Measurements from ENCODE around the gene SLFNL1. TPM values are rescaled to one million over a fixed set of nuclear protein-coding genes. Genes with fewer than 3 reads are reported as not detected.

The SLFNL1 gene
- total RNA-seq, 1 experiment from 2014 or later = 0.18 TPM

- POLR2A ChIA-PET = no interaction called here
- H3K4me3 Mint-ChIP-seq (ENCODE audit: unreplicated experiment) = no peak overlapping the region
- H3K9me3 ChIP-seq = no peaks in the 10 kb centered on the region
These were observed 29.5 kb upstream of the SLFNL1 start for GRCh38 chr1:41051022-41051421.

DNA sequence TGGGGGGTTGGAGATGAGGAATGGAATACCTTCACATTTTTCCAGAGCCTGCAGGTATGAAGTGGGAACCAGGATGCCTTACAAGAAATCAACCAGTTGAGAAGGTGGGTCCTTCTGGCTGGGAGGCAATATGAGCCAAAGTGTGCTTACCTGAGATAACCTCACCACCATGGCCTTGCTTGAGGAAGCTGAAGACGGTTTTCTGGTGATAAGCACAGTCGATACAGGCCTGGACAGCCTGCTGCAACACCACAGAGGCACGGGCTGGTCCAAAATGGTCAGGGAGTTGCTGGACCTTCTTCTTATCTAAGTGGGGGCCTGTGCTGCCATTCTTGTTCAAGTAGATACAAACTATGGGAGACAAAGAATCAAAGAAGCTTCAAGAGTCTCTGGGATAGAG lies 27.0 kb upstream of the SLFNL1 start:
- Histone ChIP-seq H3K9me3 (no peaks in the 10 kb centered on the region), H3K36me3 (ENCODE audit: control insufficient read depth, insufficient read depth, low read length) (no peaks in the 10 kb centered on the region), H3K27me3 (replicated peaks; ENCODE audit: control insufficient read depth, insufficient read depth, low read length) (no peaks in the 10 kb centered on the region), H3K4me3 (ENCODE audit: low read depth, low read length) (no peak overlapping the region), H3K4me1 (no peaks in the 10 kb centered on the region)
- Mint-ChIP-seq H3K27me3 (ENCODE audit: insufficient read depth, unreplicated experiment) (no peaks in the 10 kb centered on the region), H3K36me3 (ENCODE audit: insufficient read depth, unreplicated experiment) (peaks cover 19% of the 10 kb centered on the region), H3K4me1 (ENCODE audit: low read depth, unreplicated experiment) (no peaks in the 10 kb centered on the region), H3K27ac (ENCODE audit: unreplicated experiment) (no peak overlapping the region), H3K4me3 (ENCODE audit: unreplicated experiment) (no peak overlapping the region), H3K9me3 (ENCODE audit: unreplicated experiment) (no peaks in the 10 kb centered on the region)
- CTCF ChIA-PET = no interaction called here
- intact Hi-C loops (cut with micrococcal nuclease; ENCODE audit: unreplicated experiment) = no loop called here
- TF ChIP-seq, protein P1, sequence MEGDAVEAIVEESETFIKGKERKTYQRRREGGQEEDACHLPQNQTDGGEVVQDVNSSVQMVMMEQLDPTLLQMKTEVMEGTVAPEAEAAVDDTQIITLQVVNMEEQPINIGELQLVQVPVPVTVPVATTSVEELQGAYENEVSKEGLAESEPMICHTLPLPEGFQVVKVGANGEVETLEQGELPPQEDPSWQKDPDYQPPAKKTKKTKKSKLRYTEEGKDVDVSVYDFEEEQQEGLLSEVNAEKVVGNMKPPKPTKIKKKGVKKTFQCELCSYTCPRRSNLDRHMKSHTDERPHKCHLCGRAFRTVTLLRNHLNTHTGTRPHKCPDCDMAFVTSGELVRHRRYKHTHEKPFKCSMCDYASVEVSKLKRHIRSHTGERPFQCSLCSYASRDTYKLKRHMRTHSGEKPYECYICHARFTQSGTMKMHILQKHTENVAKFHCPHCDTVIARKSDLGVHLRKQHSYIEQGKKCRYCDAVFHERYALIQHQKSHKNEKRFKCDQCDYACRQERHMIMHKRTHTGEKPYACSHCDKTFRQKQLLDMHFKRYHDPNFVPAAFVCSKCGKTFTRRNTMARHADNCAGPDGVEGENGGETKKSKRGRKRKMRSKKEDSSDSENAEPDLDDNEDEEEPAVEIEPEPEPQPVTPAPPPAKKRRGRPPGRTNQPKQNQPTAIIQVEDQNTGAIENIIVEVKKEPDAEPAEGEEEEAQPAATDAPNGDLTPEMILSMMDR (IDR thresholded peaks at IDR 0.05; ENCODE audit: insufficient read depth in 1 of 2, low read depth in 1 of 2, low read length in 1 of 2, severe bottlenecking in 1 of 2, unreplicated experiment in 1 of 2) = no peak
- no TSS peak for BruUV-seq (replicated peaks)
- no peak for DNase-seq
- POLR2A ChIA-PET = no interaction called here

More at GRCh38 chr1:41051022-41051421, 29.5 kb upstream of the SLFNL1 start:
- Mint-ChIP-seq H3K36me3 (ENCODE audit: insufficient read depth, unreplicated experiment) (peaks cover 19% of the 10 kb centered on the region), H3K27ac (ENCODE audit: unreplicated experiment) (no peak overlapping the region), H3K27me3 (ENCODE audit: insufficient read depth, unreplicated experiment) (no peaks in the 10 kb centered on the region), H3K9me3 (ENCODE audit: unreplicated experiment) (no peaks in the 10 kb centered on the region), H3K4me1 (ENCODE audit: low read depth, unreplicated experiment) (no peaks in the 10 kb centered on the region)
- TF ChIP-seq, protein P1 (IDR thresholded peaks at IDR 0.05; ENCODE audit: insufficient read depth in 1 of 2, low read depth in 1 of 2, low read length in 1 of 2, severe bottlenecking in 1 of 2, unreplicated experiment in 1 of 2) = no peak
- no peaks in the 10 kb centered on the region for H3K27me3 ChIP-seq (replicated peaks; ENCODE audit: control insufficient read depth, insufficient read depth, low read length)
- no peak overlapping the region for H3K4me3 ChIP-seq (ENCODE audit: low read depth, low read length)
- intact Hi-C loops (cut with micrococcal nuclease; ENCODE audit: unreplicated experiment) = no loop called here
- CTCF ChIA-PET = no interaction called here
- H3K36me3 ChIP-seq (ENCODE audit: control insufficient read depth, insufficient read depth, low read length) = no peaks in the 10 kb centered on the region
- no TSS peak for BruUV-seq (replicated peaks)
- H3K4me1 ChIP-seq = no peaks in the 10 kb centered on the region
- DNase-seq = no peak

GRCh38 chr1:41046347-41046775 lies 24.8 kb upstream of the SLFNL1 start:
- no peak for DNase-seq
- H3K4me1 ChIP-seq = no peaks in the 10 kb centered on the region
- peaks cover 19% of the 10 kb centered on the region for H3K36me3 Mint-ChIP-seq (ENCODE audit: insufficient read depth, unreplicated experiment)

More at GRCh38 chr1:41046347-41046775, 24.8 kb upstream of the SLFNL1 start:
- H3K4me3 Mint-ChIP-seq (ENCODE audit: unreplicated experiment) = no peak overlapping the region
- no peaks in the 10 kb centered on the region for H3K4me1 Mint-ChIP-seq (ENCODE audit: low read depth, unreplicated experiment)
- H3K4me3 ChIP-seq (ENCODE audit: low read depth, low read length) = no peak overlapping the region
- no peak overlapping the region for H3K27ac Mint-ChIP-seq (ENCODE audit: unreplicated experiment)
- no peaks in the 10 kb centered on the region for H3K36me3 ChIP-seq (ENCODE audit: control insufficient read depth, insufficient read depth, low read length)
- intact Hi-C loops (cut with micrococcal nuclease; ENCODE audit: unreplicated experiment) = no loop called here
- TF ChIP-seq, protein P1 (IDR thresholded peaks at IDR 0.05; ENCODE audit: insufficient read depth in 1 of 2, low read depth in 1 of 2, low read length in 1 of 2, severe bottlenecking in 1 of 2, unreplicated experiment in 1 of 2) = no peak
- H3K9me3 Mint-ChIP-seq (ENCODE audit: unreplicated experiment) = no peaks in the 10 kb centered on the region
- POLR2A ChIA-PET = no interaction called here
- CTCF ChIA-PET = no interaction called here
- no TSS peak for BruUV-seq (replicated peaks)
- H3K27me3 ChIP-seq (replicated peaks; ENCODE audit: control insufficient read depth, insufficient read depth, low read length) = no peaks in the 10 kb centered on the region
- no peaks in the 10 kb centered on the region for H3K27me3 Mint-ChIP-seq (ENCODE audit: insufficient read depth, unreplicated experiment)
- no peaks in the 10 kb centered on the region for H3K9me3 ChIP-seq

Measured in Caco-2 (cell line).